LNCaP clone FGC (cell line): ENCODE data around the gene SCAF4.

ENCODE experiments used
- DNase-seq: peaks from one replicate; pipeline ENCODE4 v3.0.0-alpha.2; 2011; ENCODE audit warnings: low read depth
- H3K4me3 ChIP-seq: 2 replicates; pipeline ENCODE4 v1.5.1; 2011; ENCODE audit warnings: mild to moderate bottlenecking, low read depth, low read length, control low read depth
- CTCF ChIP-seq: IDR thresholded peaks from 2 replicates; pipeline ENCODE4 v1.5.1; 2012; ENCODE audit warnings: mild to moderate bottlenecking; ENCODE audit not compliant: control insufficient read depth, insufficient read depth; ENCODE audit errors: extremely low read depth

Gene SCAF4

GRCh38 chr21:31716106-31716505, 15.8 kb downstream of the SCAF4 start:
- no peak for DNase-seq
- no peak for TF ChIP-seq CTCF
- H3K4me3 ChIP-seq = no peak overlapping the region

GRCh38 chr21:31714741-31715365, 17.1 kb downstream of the SCAF4 start:
- TF ChIP-seq CTCF = no peak
- H3K4me3 ChIP-seq = no peak overlapping the region
- no peak for DNase-seq

- no peak for DNase-seq
- no peak overlapping the region for H3K4me3 ChIP-seq
- TF ChIP-seq CTCF = no peak
Measured at GRCh38 chr21:31713973-31714740, 17.8 kb downstream of the SCAF4 start.

GRCh38 chr21:31713115-31713514, 18.8 kb downstream of the SCAF4 start:
- H3K4me3 ChIP-seq = no peak overlapping the region
- DNase-seq = no peak
- TF ChIP-seq CTCF = no peak

GRCh38 chr21:31711745-31712285, 20.1 kb downstream of the SCAF4 start:
- no peak for TF ChIP-seq CTCF
- no peak overlapping the region for H3K4me3 ChIP-seq
- no peak for DNase-seq

- no peak for TF ChIP-seq CTCF
- DNase-seq = no peak
- no peak overlapping the region for H3K4me3 ChIP-seq
Measured at GRCh38 chr21:31711326-31711725, 20.6 kb downstream of the SCAF4 start.
